Right lobe of liver (tissue), 6 donors: ENCODE results near the gene BMPER. TPM values are rescaled to one million over a fixed set of nuclear protein-coding genes. Genes with fewer than 3 reads are reported as not detected.

Experiments
- ATAC-seq, 4 donors: fragments of 200-7000 bp; cut with Tn5 transposase; one replicate each; pipeline ENCODE4 v1.9.1; 2020; ENCODE audit warnings: mild to moderate bottlenecking in 4 of 4, moderate library complexity in 4 of 4
- DNase-seq, 3 donors: peaks; one replicate each; pipeline ENCODE4 v3.0.0-alpha.2; 2020
- H3K27ac ChIP-seq, 3 donors: fragments of 200-600 bp; one replicate each; pipeline ENCODE4 v1.8.0; 2022
- H3K27me3 ChIP-seq, 2 donors: fragments of 200-600 bp; one replicate each; pipeline ENCODE4 v1.8.0; 2022
- H3K36me3 ChIP-seq, 4 donors: fragments of 200-600 bp; sonication (generic) in 1 of 4; one replicate each; pipeline versions ENCODE4 v1.5.1 to v1.8.0; 2017 to 2022; ENCODE audit warnings: control low read depth in 1 of 4
- H3K4me1 ChIP-seq, 4 donors: fragments of 200-600 bp; sonication (generic) in 1 of 4; one replicate each; pipeline versions ENCODE4 v1.5.1 to v1.8.0; 2017 to 2022; ENCODE audit warnings: control low read depth in 1 of 4
- H3K4me3 ChIP-seq, 3 donors: fragments of 200-600 bp; one replicate each; pipeline ENCODE4 v1.8.0; 2022
- H3K9me3 ChIP-seq, 4 donors: fragments of 200-600 bp; sonication (generic) in 1 of 4; one replicate each; pipeline versions ENCODE4 v1.5.1 to v1.8.0; 2017 to 2022; ENCODE audit warnings: control low read depth in 1 of 4
- POLR2A ChIP-seq: fragments of 450-650 bp; IDR thresholded peaks from one replicate; pipeline ENCODE4 v1.6.1; 2017; ENCODE audit warnings: antibody characterized with exemption, mild to moderate bottlenecking
- WGBS: methylation state at CpG from one replicate; pipeline ENCODE4 v1.1.6; 2018; ENCODE audit warnings: low coverage, low lambda C conversion rate; ENCODE audit not compliant: insufficient coverage; ENCODE audit errors: missing lambda C conversion rate; 5-methylcytosine and 5-hydroxymethylcytosine counted together
- intact Hi-C, 2 donors: fragments of 100-400 bp; cut with DNase I; formaldehyde crosslinking; loops; one replicate each; pipeline versions ENCODE4 v1.11.2 to v1.14.1; 2022
- total RNA-seq, 6 experiments: library from RNA; depleted of rRNA in 2 of 6; stranded (reverse); fragments of >200 nt in 2 of 6; fragmentation: NEBNext Ultra II Directional in 3 of 6; extraction: Animal tissue kit (Norgen Biotek cat#: 25700) in 3 of 6; gene quantifications; one replicate each; pipeline versions ENCODE4 v1.1.0 to v1.2.4, GENCODE V29; 2016 to 2023
- TF ChIP-seq, protein P1 (sequence below), 4 donors: fragments of 200-600 bp in 3 of 4; fragments of 450-650 bp in 1 of 4; IDR thresholded peaks; one replicate each; pipeline versions ENCODE4 v1.5.1 to v1.8.0; 2016 to 2022; ENCODE audit warnings: antibody characterized with exemption in 4 of 4, mild to moderate bottlenecking in 2 of 4
- donor health status: DM: no; HTN: yes; CAD: no.
- donor health status: DM: no; HTN: no; CAD: no.
- donor health status: DM: no; HTN: no; CAD: no.
- donor health status: DM: no; HTN: yes; CAD: no.
- donor health status: DM: no; HTN: yes; CAD: no.

BMPER gene
- total RNA-seq, 6 experiments from 2014 or later, result 5.8 to 17.1 (median 10.4) TPM

DNA sequence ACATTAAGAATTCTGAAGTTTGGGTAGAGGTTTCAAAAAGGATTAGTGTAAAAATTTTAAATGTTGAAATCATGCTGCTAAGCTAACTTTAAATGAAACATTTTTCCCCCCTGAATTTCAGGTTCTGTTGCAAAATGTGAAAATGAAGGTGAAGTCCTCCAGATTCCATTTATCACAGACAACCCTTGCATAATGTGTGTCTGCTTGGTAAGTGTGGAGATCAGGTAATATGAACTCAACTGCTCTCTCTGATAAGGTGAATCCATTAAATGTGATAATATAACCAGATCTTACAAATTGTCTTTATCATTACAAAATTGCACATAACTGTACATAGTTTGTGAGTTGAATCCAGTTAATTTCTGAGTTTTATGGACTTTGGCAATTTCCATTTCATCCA, 1.4 kb downstream of the BMPER start:
- Histone ChIP-seq H3K27me3 (peaks cover 0 to 6% of the 10 kb centered on the region in 2 donors), H3K4me3 (no peak overlapping the region)
- TF ChIP-seq, protein P1, sequence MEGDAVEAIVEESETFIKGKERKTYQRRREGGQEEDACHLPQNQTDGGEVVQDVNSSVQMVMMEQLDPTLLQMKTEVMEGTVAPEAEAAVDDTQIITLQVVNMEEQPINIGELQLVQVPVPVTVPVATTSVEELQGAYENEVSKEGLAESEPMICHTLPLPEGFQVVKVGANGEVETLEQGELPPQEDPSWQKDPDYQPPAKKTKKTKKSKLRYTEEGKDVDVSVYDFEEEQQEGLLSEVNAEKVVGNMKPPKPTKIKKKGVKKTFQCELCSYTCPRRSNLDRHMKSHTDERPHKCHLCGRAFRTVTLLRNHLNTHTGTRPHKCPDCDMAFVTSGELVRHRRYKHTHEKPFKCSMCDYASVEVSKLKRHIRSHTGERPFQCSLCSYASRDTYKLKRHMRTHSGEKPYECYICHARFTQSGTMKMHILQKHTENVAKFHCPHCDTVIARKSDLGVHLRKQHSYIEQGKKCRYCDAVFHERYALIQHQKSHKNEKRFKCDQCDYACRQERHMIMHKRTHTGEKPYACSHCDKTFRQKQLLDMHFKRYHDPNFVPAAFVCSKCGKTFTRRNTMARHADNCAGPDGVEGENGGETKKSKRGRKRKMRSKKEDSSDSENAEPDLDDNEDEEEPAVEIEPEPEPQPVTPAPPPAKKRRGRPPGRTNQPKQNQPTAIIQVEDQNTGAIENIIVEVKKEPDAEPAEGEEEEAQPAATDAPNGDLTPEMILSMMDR (IDR thresholded peaks at IDR 0.05), result no peak
- TF ChIP-seq POLR2A, result no peak

DNA sequence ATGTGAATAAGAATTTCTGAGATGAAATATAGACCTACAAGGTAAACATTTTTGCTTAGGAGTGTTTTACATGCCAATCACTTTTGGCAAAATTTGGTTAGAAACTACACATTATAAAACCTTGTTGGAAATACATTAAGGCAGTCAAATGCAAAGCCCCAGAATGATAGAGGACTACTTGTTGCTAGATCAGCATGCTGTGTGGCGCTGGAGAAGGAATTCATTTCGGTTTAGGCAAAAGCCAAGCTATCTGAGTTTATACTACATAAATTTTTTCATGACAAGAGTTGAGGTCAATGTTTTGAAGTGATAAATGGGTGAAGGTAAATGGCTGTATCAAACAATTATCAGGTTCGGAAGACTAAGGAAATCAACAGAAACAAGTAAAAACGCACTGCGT, 2.3 kb downstream of the BMPER start:
- Histone ChIP-seq H3K9me3 (no peaks in the 10 kb centered on the region), H3K27ac (no peak overlapping the region), H3K36me3 (no peaks in the 10 kb centered on the region), H3K27me3 (peaks cover 0 to 6% of the 10 kb centered on the region in 2 donors), H3K4me1 (peaks cover 0 to 17% (median 0%) of the 10 kb centered on the region in 4 donors), H3K4me3 (peak overlapping the region in 1 of 3 donors; percentile 2)
- no peak for TF ChIP-seq POLR2A
- TF ChIP-seq, protein P1 (IDR thresholded peaks at IDR 0.05), result no peak
- 53% methylated on average over 5 of the region's 5 CpGs for WGBS
- intact Hi-C loops, result no loop called here
- DNase-seq (no peak), ATAC-seq (no peak)

More for the DNA sequence above, 1.4 kb downstream of the BMPER start:
- intact Hi-C loops, result no loop called here
- no peaks in the 10 kb centered on the region for H3K9me3 ChIP-seq
- H3K36me3 ChIP-seq, result no peaks in the 10 kb centered on the region
- H3K27ac ChIP-seq, result no peak overlapping the region
- DNase-seq, result no peak
- no peak for ATAC-seq
- H3K4me1 ChIP-seq, result peaks cover 0 to 17% (median 0%) of the 10 kb centered on the region in 4 donors

DNA sequence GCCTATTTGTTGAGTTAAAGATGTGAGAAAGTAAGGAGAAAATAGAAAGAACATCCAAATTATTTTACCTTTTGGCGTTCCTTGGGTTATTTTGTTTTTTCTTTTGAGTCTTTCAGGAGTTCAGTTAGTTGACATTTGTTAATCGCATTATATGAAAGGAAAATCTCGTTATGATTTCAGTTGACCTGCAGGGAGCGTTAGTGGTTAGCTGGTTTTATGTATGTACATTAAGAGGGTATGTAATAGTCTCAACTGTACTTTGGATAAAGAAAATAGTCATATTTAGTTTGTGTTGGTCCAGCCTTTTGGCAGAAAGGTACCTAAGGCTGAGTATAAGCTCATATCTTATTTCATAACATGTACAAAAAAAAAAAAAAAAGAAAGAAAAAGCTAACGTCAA, 4.0 kb downstream of the BMPER start:
- Histone ChIP-seq H3K4me3 (no peak overlapping the region), H3K36me3 (no peaks in the 10 kb centered on the region), H3K9me3 (no peaks in the 10 kb centered on the region), H3K4me1 (peaks cover 0 to 11% (median 0%) of the 10 kb centered on the region in 4 donors), H3K27ac (no peak overlapping the region), H3K27me3 (peaks cover 0 to 6% of the 10 kb centered on the region in 2 donors)
- no peak for TF ChIP-seq POLR2A
- TF ChIP-seq, protein P1 (IDR thresholded peaks at IDR 0.05), result no peak
- intact Hi-C loops, result no loop called here
- ATAC-seq, result no peak
- no peak for DNase-seq
- WGBS, result 61% methylated on average over 5 of the region's 5 CpGs

DNA sequence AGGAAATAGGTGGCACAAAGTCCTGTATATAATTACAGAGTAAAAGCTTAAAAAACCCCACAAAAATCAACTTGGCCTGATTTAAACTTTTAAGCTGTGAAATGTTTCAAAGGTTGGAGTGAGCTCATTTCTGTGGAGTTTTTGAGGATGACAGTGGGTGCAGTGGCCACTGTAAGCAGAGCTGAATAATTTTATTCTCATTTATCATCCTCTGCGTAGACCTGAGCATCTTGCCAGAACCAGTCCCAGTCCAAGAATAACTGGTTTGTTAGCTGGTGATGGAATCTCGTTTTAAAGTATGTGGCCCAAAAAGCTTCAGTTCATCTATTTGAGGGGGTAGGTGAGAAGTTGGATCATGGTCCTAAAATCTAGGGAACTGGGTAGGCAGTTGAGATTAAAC, 4.4 kb downstream of the BMPER start:
- H3K36me3 ChIP-seq, result no peaks in the 10 kb centered on the region
- no peak for DNase-seq
- peaks cover 0 to 3% of the 10 kb centered on the region in 2 donors for H3K27me3 ChIP-seq
- no peaks in the 10 kb centered on the region for H3K9me3 ChIP-seq
- no peak overlapping the region for H3K4me3 ChIP-seq
- intact Hi-C loops, result no loop called here
- no peak for ATAC-seq
- H3K27ac ChIP-seq, result no peak overlapping the region
- 45% methylated on average over 2 of the region's 2 CpGs for WGBS
- TF ChIP-seq, protein P1 (IDR thresholded peaks at IDR 0.05), result no peak
- TF ChIP-seq POLR2A, result no peak
- H3K4me1 ChIP-seq, result peaks cover 0 to 6% (median 0%) of the 10 kb centered on the region in 4 donors

DNA sequence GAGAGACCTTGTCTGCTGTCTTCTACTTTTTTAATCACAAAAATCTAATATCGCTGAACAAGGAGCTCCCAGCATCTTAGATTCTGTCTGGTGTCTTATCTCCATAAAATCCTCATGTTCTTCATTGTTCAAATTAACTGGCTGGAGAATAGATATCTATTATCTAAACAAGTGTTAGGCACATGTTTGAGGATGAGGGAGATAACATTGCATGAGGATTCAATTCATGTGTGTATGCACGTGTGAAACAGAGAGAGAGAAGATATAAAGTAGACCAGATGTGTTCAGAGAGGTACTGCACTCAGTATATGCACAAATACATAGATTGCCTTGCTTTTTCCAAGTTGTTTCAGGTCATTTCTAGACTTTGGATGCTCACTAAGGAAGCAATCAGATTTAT, 5.4 kb downstream of the BMPER start:
- no peak for ATAC-seq
- H3K4me1 ChIP-seq, result no peaks in the 10 kb centered on the region
- DNase-seq, result no peak
- H3K27ac ChIP-seq, result no peak overlapping the region
- TF ChIP-seq, protein P1 (IDR thresholded peaks at IDR 0.05), result no peak
- no peak for TF ChIP-seq POLR2A
- no peaks in the 10 kb centered on the region for H3K9me3 ChIP-seq
- H3K27me3 ChIP-seq, result no peaks in the 10 kb centered on the region
- no peak overlapping the region for H3K4me3 ChIP-seq
- no peaks in the 10 kb centered on the region for H3K36me3 ChIP-seq
- intact Hi-C loops, result no loop called here
- 49% methylated on average over 2 of the region's 2 CpGs for WGBS
